ENCODE data around the gene CNTLN.

- TF ChIP-seq, protein P1, sequence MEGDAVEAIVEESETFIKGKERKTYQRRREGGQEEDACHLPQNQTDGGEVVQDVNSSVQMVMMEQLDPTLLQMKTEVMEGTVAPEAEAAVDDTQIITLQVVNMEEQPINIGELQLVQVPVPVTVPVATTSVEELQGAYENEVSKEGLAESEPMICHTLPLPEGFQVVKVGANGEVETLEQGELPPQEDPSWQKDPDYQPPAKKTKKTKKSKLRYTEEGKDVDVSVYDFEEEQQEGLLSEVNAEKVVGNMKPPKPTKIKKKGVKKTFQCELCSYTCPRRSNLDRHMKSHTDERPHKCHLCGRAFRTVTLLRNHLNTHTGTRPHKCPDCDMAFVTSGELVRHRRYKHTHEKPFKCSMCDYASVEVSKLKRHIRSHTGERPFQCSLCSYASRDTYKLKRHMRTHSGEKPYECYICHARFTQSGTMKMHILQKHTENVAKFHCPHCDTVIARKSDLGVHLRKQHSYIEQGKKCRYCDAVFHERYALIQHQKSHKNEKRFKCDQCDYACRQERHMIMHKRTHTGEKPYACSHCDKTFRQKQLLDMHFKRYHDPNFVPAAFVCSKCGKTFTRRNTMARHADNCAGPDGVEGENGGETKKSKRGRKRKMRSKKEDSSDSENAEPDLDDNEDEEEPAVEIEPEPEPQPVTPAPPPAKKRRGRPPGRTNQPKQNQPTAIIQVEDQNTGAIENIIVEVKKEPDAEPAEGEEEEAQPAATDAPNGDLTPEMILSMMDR (conservative IDR thresholded peaks at IDR 0.05 in 1 of 2, IDR thresholded peaks at IDR 0.05 in 1 of 2; ENCODE audit: low read depth in 1 of 2, low read length in 2 of 2): no peak
- no peak for TF ChIP-seq EZH2 (IDR thresholded peaks at IDR 0.05; ENCODE audit: low read length, missing control alignments)
Measured at GRCh38 chr9:17090041-17090440, 44.8 kb upstream of the CNTLN start.
